Upper lobe of left lung (tissue), 6 donors: ENCODE results near the gene S100A4. TPM values are rescaled to one million over a fixed set of nuclear protein-coding genes. Genes with fewer than 3 reads are reported as not detected.

ENCODE experiments used
- ATAC-seq, 2 donors: fragments of 200-7000 bp; cut with Tn5 transposase; one replicate each; pipeline ENCODE4 v1.9.1; 2022; ENCODE audit warnings: mild to moderate bottlenecking in 2 of 2, moderate library complexity in 2 of 2; ENCODE audit not compliant: low FRiP score in 2 of 2
- DNase-seq, 2 donors: peaks; one replicate each; pipeline ENCODE4 v3.0.0-alpha.2; 2019 to 2020
- H3K27ac ChIP-seq, 4 donors: fragments of 200-600 bp; sonication (generic); one replicate each; pipeline ENCODE4 v1.5.1; 2016 to 2019
- H3K27me3 ChIP-seq, 4 donors: fragments of 200-600 bp; sonication (generic); one replicate each; pipeline ENCODE4 v1.5.1; 2017 to 2019
- H3K36me3 ChIP-seq, 4 donors: fragments of 200-600 bp; sonication (generic); one replicate each; pipeline ENCODE4 v1.5.1; 2016 to 2019
- H3K4me1 ChIP-seq, 4 donors: fragments of 200-600 bp; sonication (generic); one replicate each; pipeline ENCODE4 v1.5.1; 2018 to 2019
- H3K4me3 ChIP-seq, 4 donors: fragments of 200-600 bp; sonication (generic); one replicate each; pipeline ENCODE4 v1.5.1; 2017 to 2019; ENCODE audit warnings: mild to moderate bottlenecking in 2 of 4, moderate library complexity in 1 of 4
- H3K9me3 ChIP-seq, 4 donors: fragments of 200-600 bp; sonication (generic); one replicate each; pipeline ENCODE4 v1.5.1; 2018 to 2019
- EP300 ChIP-seq, 4 donors: sonication (generic); formaldehyde crosslinking; IDR thresholded peaks; one replicate each; pipeline ENCODE4 v1.5.1; 2017; ENCODE audit warnings: antibody characterized with exemption in 4 of 4, control low read depth in 2 of 4
- POLR2A ChIP-seq, 4 donors: fragments of 450-650 bp; IDR thresholded peaks; one replicate each; pipeline ENCODE4 v1.5.1; 2016 to 2017; ENCODE audit warnings: antibody characterized with exemption in 4 of 4, mild to moderate bottlenecking in 2 of 4
- POLR2AphosphoS5 ChIP-seq, 2 donors: sonication (generic); formaldehyde crosslinking; IDR thresholded peaks; one replicate each; pipeline ENCODE4 v1.5.1; 2017; ENCODE audit warnings: antibody characterized with exemption in 2 of 2
- WGBS, 2 donors: methylation state at CpG; one replicate each; pipeline ENCODE4 v1.1.5; 2017 to 2018; 5-methylcytosine and 5-hydroxymethylcytosine counted together
- total RNA-seq, 6 donors: library from RNA; depleted of rRNA in 4 of 6; stranded (reverse); fragments of >200 nt in 4 of 6; gene quantifications; one replicate each; pipeline versions ENCODE4 v1.1.0 to v1.2.1, GENCODE V29; 2016 to 2021
- TF ChIP-seq, protein P1 (sequence below), 6 experiments: fragments of 450-650 bp in 4 of 6; fragments of 200-600 bp in 2 of 6; sonication (generic) in 2 of 6; IDR thresholded peaks; one replicate each; pipeline ENCODE4 v1.5.1; 2016 to 2019; ENCODE audit warnings: antibody characterized with exemption in 6 of 6
- donor health status: DM: no; HTN: no; CAD: no; lungs with moderate emphysema.
- donor health status: DM: no; HTN: yes; CAD: no; lungs with severe emphysema.

Gene S100A4
- total RNA-seq, 6 donors from 2014 or later, result 234 to 983 (median 633) TPM

DNA sequence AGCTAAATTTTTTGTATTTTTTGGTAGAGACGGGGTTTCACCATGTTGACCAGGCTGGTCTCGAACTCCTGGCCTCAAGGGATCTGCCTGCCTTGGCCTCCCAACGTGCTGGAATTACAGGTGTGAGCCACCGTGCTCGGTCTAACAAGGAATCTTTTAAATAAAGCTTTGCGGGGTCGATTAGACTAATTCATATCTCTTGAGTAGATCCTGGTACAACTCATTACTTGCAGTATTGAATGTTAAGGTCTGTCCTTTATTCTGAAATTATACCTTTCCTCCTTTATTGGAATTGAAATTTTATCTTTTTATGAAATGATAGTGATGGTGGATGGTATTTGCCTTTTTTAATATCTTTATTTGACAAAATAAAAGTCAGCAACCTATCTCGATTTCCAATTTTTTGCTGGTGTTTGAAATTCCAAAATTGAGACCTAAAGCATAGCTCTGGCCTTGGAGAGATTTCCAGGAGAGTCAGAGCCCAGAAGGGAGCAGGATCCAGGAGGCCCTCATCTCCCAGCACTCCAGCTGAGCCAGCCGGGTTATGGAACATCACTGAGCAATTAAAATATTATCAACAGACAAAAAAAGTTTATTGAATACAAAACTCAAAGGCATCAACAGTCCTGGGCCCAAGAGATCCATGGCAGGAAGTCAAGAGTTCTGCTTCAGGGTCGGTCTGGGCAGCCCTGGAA is 15.3 kb upstream of the S100A4 start:
- TF ChIP-seq POLR2AphosphoS5 (IDR thresholded peaks at IDR 0.05), result no peak
- TF ChIP-seq EP300 (IDR thresholded peaks at IDR 0.05), result no peak
- Histone ChIP-seq H3K4me1 (peaks cover 11 to 17% (median 14%) of the 10 kb centered on the region in 4 donors), H3K36me3 (no peaks in the 10 kb centered on the region), H3K4me3 (no peak overlapping the region), H3K9me3 (no peaks in the 10 kb centered on the region), H3K27ac (peak overlapping the region in 1 of 4 donors; percentile 61), H3K27me3 (no peaks in the 10 kb centered on the region)
- DNase-seq (no peak), ATAC-seq (no peak)
- WGBS, 2 donors, result 88 to 90% methylated on average over 10 of the region's 10 CpGs

DNA sequence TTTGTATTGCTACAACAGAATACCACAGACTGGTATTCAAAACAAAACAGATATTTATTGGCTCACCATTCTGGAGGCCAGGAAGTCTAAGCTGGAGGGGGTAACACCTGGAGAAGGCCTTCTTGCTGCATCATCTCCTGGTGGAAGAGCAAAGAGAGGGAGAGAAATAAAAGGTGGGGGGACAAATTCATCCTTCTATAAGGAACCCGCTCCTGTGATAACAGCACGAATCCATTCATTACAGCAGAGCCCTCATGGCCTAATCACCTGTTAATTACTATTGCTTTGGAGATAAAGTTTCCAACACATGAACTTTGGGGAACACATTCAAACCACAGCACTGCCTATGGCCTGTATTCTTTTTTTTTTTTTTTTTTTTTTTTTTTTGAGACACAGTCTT is 14.6 kb upstream of the S100A4 start:
- no peaks in the 10 kb centered on the region for H3K9me3 ChIP-seq
- WGBS, 2 donors, result 95 to 100% methylated on average over 2 of the region's 2 CpGs
- no peaks in the 10 kb centered on the region for H3K27me3 ChIP-seq
- no peak for DNase-seq
- H3K4me1 ChIP-seq, result peaks cover 4 to 10% (median 8%) of the 10 kb centered on the region in 4 donors
- no peak overlapping the region for H3K4me3 ChIP-seq
- no peak overlapping the region for H3K27ac ChIP-seq
- no peaks in the 10 kb centered on the region for H3K36me3 ChIP-seq
- TF ChIP-seq, protein P1, sequence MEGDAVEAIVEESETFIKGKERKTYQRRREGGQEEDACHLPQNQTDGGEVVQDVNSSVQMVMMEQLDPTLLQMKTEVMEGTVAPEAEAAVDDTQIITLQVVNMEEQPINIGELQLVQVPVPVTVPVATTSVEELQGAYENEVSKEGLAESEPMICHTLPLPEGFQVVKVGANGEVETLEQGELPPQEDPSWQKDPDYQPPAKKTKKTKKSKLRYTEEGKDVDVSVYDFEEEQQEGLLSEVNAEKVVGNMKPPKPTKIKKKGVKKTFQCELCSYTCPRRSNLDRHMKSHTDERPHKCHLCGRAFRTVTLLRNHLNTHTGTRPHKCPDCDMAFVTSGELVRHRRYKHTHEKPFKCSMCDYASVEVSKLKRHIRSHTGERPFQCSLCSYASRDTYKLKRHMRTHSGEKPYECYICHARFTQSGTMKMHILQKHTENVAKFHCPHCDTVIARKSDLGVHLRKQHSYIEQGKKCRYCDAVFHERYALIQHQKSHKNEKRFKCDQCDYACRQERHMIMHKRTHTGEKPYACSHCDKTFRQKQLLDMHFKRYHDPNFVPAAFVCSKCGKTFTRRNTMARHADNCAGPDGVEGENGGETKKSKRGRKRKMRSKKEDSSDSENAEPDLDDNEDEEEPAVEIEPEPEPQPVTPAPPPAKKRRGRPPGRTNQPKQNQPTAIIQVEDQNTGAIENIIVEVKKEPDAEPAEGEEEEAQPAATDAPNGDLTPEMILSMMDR (IDR thresholded peaks at IDR 0.05), result no peak
- no peak for ATAC-seq

DNA sequence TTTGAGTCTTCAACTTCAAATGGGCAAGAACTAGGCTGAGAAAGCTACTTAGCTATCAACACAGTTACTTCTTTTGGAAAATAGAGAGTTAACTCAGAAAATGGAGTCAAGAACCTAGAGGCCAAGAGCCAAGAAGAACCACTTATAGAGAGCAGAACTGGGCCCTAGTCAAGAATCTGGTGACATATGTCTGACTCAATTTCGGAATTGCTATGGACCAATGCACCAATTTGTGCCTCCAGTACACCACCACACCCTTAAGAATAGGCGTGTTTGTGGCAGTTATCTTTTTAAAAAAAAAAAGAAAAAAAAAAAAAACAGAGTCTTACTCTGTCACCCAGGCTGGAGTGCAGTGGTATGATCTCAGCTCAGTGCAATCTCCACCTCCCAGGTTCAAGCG is 12.3 kb upstream of the S100A4 start:
- Histone ChIP-seq H3K9me3 (no peaks in the 10 kb centered on the region), H3K4me1 (peaks cover 15 to 19% (median 18%) of the 10 kb centered on the region in 4 donors), H3K36me3 (no peaks in the 10 kb centered on the region), H3K27me3 (no peaks in the 10 kb centered on the region), H3K4me3 (no peak overlapping the region), H3K27ac (no peak overlapping the region)
- ATAC-seq, result no peak
- TF ChIP-seq, protein P1 (IDR thresholded peaks at IDR 0.05), result no peak
- TF ChIP-seq EP300 (IDR thresholded peaks at IDR 0.05), result no peak
- no peak for TF ChIP-seq POLR2A (IDR thresholded peaks at IDR 0.05)
- TF ChIP-seq POLR2AphosphoS5 (IDR thresholded peaks at IDR 0.05), result no peak
- WGBS, 2 donors, result 91 to 97% methylated on average over 3 of the region's 3 CpGs
- no peak for DNase-seq

DNA sequence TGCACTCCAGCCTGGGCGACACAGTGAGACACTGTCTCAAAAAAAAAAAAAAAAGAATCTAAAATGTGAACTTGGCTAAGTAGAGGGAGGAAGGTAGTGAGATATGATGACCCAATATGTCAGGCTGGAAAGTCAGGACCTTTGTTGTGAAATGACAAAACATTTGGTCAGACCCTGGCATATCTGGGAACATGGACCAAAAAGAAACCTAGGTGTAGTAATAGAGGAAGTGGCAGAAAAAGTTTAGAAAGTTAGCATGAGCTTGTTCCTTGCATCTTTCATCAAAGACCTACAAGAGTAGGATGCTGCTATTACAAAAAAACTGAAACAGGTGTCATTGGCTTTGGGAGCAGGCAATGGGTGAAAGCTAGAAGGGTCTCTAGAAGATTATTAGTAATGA is 10.7 kb upstream of the S100A4 start:
- WGBS, 2 donors, result 92% methylated on average over 1 of the region's 1 CpG
- TF ChIP-seq POLR2A (IDR thresholded peaks at IDR 0.05), result no peak
- no peak for TF ChIP-seq POLR2AphosphoS5 (IDR thresholded peaks at IDR 0.05)
- TF ChIP-seq EP300 (IDR thresholded peaks at IDR 0.05), result no peak
- TF ChIP-seq, protein P1 (IDR thresholded peaks at IDR 0.05), result no peak
- DNase-seq (no peak), ATAC-seq (no peak)
- no peaks in the 10 kb centered on the region for H3K36me3 ChIP-seq
- H3K4me3 ChIP-seq, result no peak overlapping the region
- H3K27ac ChIP-seq, result no peak overlapping the region
- H3K9me3 ChIP-seq, result no peaks in the 10 kb centered on the region
- H3K27me3 ChIP-seq, result no peaks in the 10 kb centered on the region
- H3K4me1 ChIP-seq, result peaks cover 15 to 30% (median 25%) of the 10 kb centered on the region in 4 donors

DNA sequence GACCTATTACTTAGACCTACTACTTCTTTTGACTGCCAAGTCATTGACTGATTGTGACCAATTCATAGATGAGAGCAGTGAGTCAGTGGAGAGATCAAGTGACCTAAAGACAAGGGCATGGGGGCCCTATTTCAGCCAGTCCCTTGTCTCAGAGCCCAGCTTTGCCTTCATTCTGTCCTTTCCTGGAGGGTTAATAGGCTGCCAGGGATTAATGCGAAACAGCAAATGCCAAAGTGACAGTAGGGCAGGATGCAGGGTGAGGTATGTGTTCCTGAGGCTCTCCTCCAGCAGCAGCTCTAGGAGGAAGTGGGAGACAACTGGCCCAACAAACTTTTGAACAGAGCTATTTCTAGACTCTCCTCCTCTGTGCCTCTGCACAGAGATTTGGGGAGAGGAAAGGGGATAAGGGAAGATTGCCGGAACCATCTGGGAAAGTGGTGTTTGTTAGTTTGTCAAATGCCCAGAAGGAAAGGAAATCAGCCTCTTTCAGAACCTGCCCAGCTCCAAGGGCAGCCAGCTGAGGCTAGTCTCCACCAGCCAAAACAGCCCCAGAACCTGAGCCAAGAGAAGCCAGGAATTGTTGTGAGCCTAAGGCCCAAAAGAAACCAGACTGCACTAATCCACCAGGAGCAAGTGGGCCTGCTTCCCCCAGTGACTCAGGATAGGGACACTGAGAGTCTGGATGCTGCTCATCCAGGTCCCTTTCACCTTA is 8.4 kb upstream of the S100A4 start:
- TF ChIP-seq EP300 (IDR thresholded peaks at IDR 0.05), result no peak
- TF ChIP-seq, protein P1 (IDR thresholded peaks at IDR 0.05), result no peak
- TF ChIP-seq POLR2A (IDR thresholded peaks at IDR 0.05), result no peak
- TF ChIP-seq POLR2AphosphoS5 (IDR thresholded peaks at IDR 0.05), result no peak
- no peaks in the 10 kb centered on the region for H3K27me3 ChIP-seq
- H3K27ac ChIP-seq, result peak overlapping the region; percentile 58 to 87 (median 65)
- 37 to 48% methylated on average over 2 of the region's 2 CpGs for WGBS, 2 donors
- H3K4me3 ChIP-seq, result no peak overlapping the region
- no peaks in the 10 kb centered on the region for H3K36me3 ChIP-seq
- peaks cover 27 to 52% (median 45%) of the 10 kb centered on the region in 4 donors for H3K4me1 ChIP-seq
- DNase-seq, result no peak
- peak in 1 of 2 donors; percentile 27 for ATAC-seq
- H3K9me3 ChIP-seq, result no peaks in the 10 kb centered on the region
